ENCODE measurements around the gene CDC42BPA. TPM values are rescaled to one million over a fixed set of nuclear protein-coding genes. Genes with fewer than 3 reads are reported as not detected.

Gene CDC42BPA
- total and polyA plus RNA-seq, 11 donors: 9.8 to 33.8 (median 29.7) TPM

- H3K36me3 ChIP-seq: peaks cover 0 to 53% (median 35%) of the 10 kb centered on the region in 9 donors
- no peak for DNase-seq
- intact Hi-C loops (cut with DNase I): loop anchor here in 3 of 10 donors (5.0 kb wide), 1 partner anchor 39 kb away; the partner anchor contains the start of gene COQ8A (in 3 of the 3)
- peaks cover 0 to 92% (median 41%) of the 10 kb centered on the region in 12 donors for H3K4me1 ChIP-seq
- WGBS, 4 donors: 80 to 89% (median 84%) methylated on average over 11 to 12 of the region's 12 CpGs
- peak overlapping the region in 11 of 12 donors; percentile 71 to 98 (median 94) for H3K27ac ChIP-seq
- no peaks in the 10 kb centered on the region for H3K9me3 ChIP-seq
- no peaks in the 10 kb centered on the region for H3K27me3 ChIP-seq
- ATAC-seq: no peak
- H3K4me3 ChIP-seq: no peak overlapping the region
- TF ChIP-seq POLR2A (IDR thresholded peaks at IDR 0.05) (no peak), CTCF (IDR thresholded peaks at IDR 0.05) (no peak)
Measured at GRCh38 chr1:226981386-226981817, 336.9 kb downstream of the CDC42BPA start.

DNA sequence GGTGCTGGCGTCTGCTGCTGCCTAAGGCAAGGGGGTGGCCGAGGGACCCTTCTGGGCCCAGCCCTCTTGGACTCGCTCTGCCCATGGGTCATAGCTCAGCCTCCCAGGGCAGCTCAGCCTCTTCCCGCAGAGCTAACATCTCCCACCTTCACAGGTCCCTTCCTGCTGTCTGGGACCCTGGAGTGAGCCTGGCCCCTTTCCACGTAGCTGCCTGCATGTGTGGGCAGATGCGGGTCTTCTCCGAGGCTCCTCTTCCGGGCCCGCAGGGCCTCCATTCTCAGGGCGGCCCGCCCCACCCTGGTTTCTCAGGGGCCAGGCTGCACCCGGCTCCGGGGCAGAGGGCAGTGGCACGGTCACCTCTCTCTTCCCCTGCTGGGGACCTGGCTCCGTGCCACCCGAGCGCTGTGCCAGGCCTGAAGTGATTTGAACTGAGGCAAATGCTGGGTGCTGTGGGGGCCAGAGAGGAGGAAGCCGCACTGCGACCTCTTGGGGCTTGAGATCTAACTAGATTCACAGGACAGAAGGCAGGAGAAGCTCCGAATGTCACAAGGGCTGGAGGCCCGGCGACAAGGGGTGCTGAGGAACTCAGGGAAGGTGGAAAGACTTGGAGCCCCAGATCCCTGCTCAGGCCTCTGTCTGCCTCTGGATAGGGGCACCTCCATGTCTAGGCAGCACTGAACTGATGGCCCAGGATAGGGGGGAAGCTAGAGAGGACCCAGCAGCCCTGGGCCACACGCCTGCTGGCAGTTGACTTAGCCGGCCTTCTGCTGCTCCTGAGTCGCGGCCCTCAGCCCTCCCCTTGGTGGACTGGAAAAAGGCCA lies 337.5 kb downstream of the CDC42BPA start:
- DNase-seq (peak; percentile 60 to 85 (median 71)), ATAC-seq (peak; percentile 10 to 53 (median 26))
- H3K27me3 ChIP-seq: no peaks in the 10 kb centered on the region
- TF ChIP-seq CTCF (IDR thresholded peaks at IDR 0.05) (no peak), POLR2A (IDR thresholded peaks at IDR 0.05) (no peak)
- no peak overlapping the region for H3K4me3 ChIP-seq
- H3K4me1 ChIP-seq: peaks cover 0 to 90% (median 42%) of the 10 kb centered on the region in 12 donors
- intact Hi-C loops (cut with DNase I): loop anchor here in 3 of 10 donors (5.0 kb wide), 1 partner anchor 38 kb away; the partner anchor contains the start of gene COQ8A (in 3 of the 3)
- peaks cover 0 to 47% (median 29%) of the 10 kb centered on the region in 9 donors for H3K36me3 ChIP-seq
- H3K27ac ChIP-seq: peak overlapping the region; percentile 71 to 98 (median 92)
- 59 to 71% (median 62%) methylated on average over 20 to 26 of the region's 26 CpGs for WGBS, 4 donors
- no peaks in the 10 kb centered on the region for H3K9me3 ChIP-seq

DNA sequence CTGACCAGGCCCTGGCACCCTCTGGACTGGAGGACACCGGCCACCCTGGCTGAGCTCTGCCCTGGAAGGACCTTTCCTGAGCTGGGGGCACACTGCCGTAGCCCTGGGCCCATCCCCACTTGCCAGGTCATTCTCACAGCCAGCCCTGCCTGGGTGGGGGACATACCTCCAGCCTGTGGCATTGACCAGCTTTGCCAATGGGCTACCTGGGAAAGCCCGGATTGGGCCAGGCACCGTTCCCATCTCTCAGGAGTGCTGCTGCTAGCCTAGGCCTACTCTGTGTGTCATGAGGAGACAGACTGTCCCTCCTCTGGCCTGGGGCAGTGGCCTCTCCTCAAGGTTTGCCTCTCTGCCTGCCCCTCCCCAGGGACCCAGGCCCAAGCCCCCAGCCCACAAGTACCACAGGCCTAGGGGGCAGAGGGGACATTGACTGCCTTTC lies 338.2 kb downstream of the CDC42BPA start:
- H3K27ac ChIP-seq: peak overlapping the region; percentile 71 to 98 (median 92)
- H3K4me1 ChIP-seq: peaks cover 0 to 90% (median 46%) of the 10 kb centered on the region in 12 donors
- peaks cover 0 to 40% (median 24%) of the 10 kb centered on the region in 9 donors for H3K36me3 ChIP-seq
- no peak overlapping the region for H3K4me3 ChIP-seq
- H3K9me3 ChIP-seq: no peaks in the 10 kb centered on the region
- TF ChIP-seq POLR2A (IDR thresholded peaks at IDR 0.05) (no peak), CTCF (IDR thresholded peaks at IDR 0.05) (no peak)
- WGBS, 4 donors: 63 to 77% (median 67%) methylated on average over 1 to 4 of the region's 4 CpGs
- DNase-seq (no peak), ATAC-seq (peak in 3 of 4 donors; percentile 0 to 6 (median 2))
- H3K27me3 ChIP-seq: no peaks in the 10 kb centered on the region
- intact Hi-C loops (cut with DNase I): loop anchor here in 3 of 10 donors (5.0 kb wide), 1 partner anchor 38 kb away; the partner anchor contains the start of gene COQ8A (in 3 of the 3)
